GM18517 (cell line): Measurements from ENCODE around the gene MGAT3.
"Not testable (repeated sequence)": the region's sequence is repeated elsewhere in the genome, so short reads cannot be mapped to it uniquely, and the experiment has no call there.

Source experiments
- ATAC-seq: cut with Tn5 transposase; IDR thresholded peaks from one replicate; pipeline ENCODE4 v1.9.1; 2021; ENCODE audit warnings: mild to moderate bottlenecking, moderate library complexity; ENCODE audit not compliant: unreplicated experiment

Gene MGAT3

DNA sequence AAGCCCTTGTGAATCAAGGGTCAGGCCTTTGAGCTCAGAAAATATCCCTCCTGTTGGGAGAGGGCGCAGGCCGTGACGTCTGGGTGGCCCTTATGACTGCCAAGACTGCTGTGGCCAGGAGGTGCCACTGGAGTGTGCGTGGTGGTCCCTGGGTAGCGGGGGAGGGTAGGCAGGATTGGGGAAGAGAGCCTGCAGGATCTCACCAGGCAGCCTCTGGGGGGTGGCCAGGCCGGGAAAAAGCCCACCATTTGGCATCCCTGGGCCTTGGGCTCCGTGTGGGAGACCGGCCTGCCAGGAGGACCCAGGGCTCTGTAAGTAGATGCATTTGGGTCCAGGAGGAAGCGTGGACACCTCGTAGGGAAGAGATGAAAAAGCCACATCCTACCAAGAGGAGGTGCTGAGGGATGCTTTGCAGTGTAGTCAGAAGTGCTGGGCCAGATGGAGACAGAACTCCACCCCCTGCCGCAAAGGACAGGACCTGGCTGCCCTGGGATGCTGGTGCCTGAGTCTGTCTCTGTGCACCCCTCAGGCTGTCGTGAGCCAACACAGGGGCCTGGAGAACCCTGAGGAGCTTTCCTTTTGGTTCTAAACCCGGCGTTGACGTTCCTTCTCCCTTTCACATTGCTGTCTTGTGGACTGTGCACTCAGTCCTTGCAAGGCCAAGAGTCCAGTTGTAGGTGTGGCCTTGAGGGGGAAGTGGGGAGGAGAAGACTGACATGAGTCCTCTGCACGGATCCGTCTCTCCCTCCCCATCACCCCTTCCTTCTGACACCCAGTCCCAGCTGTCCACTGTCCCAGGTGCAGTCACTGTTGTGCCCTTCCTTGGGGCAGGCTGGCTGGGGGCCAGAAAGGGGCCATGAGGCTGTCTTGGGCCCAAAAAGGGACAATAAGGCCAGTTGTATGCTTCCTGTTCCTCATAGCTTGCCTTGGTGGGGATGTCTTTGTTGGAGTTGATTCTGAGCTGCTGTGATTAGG lies 32.6 kb downstream of the MGAT3 start:
- ATAC-seq, result no peak

GRCh38 chr22:39490135-39490798 lies 33.5 kb downstream of the MGAT3 start:
- no peak for ATAC-seq

DNA sequence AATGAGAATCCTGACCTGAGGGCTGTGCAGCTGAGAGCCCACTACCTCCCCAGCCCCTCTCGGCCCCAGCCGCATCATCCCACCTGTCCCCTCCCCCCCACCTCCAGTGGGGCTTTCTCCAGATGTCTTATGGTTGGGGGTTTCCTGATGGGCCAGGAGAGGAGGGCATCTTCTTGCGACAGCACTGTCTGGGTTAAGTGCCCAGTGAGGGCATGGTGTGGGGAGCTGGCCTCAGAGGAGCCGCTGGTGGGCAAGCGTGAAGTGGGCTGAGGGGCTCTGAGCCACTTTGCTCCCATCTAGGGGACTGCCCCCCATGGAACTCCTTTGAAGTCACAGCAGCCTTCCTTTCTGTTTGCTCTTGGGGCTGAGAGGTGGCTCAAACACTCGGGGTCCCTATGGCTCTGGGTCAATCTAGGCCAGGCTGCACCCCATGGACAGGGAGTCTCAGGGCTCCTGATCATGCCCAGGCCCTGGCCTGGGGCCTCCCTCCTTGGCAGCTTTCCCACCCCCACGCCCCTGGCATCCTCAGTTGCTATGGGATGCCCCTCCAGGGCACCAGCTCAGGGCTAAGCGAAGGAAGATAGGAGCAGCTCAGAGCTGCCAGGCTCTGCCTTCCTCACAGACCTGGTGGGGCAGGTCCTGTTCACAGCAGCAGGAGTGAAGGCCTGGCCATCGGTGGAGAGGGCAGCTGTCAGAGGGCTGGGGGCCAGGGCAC lies 34.3 kb downstream of the MGAT3 start:
- ATAC-seq, result no peak

DNA sequence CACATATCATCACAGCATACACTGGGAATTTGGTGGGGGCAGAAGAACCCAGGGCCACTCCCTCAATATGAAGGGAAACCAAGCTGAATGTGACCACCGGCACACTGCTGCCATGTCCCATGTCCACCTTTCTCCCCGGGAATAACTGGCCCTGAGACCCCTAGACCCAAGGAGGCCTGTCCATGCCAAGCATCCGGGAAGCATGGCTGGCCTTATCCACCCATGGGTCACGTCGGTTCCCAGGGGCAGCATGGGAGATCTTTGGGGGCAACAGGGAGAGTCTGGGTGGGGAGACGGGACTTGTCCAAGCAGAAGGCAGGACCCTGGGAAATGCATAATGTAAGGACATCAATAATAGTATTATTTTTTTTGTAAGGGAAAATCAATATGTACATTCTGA lies 34.9 kb downstream of the MGAT3 start:
- ATAC-seq, result no peak

DNA sequence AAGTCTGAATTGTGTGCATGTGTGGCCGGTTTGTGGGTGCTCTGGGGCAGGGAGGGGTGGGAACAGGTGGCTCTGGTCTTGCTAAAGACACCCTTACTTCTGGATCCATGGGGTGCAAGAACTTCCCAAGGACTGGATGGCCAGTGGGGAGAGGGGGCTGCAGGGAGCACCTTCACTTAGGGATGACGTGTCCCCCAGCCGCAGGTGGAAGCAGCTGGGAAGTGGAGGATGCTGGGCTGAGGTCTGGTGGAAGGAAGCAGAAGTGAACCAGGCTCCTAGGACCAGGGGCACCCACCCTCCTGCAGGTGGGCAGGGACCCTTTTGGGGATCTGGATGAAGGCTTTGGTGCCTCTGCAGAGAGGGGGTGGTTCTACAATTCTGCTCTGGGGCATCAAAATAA lies 35.4 kb downstream of the MGAT3 start:
- no peak for ATAC-seq

DNA sequence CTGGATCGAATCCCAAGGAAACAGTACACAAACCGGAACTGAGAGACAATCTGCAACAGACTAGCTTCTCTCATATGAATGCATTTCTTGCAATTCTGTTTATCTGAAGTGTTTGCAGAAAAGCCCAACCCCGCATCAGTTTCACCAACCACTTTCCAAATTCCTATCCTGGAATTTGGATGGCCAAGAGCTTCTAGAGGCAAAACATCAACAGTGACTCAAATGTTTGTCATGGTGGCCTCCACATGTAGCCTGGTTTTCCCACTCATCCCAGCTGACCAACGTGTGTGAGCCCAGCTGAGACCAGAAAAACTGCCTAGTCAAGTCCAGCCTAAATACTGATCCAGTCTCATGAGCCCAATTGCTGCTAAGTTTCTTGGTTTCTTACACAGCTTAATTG lies 36.9 kb downstream of the MGAT3 start:
- ATAC-seq, result no peak

- no peak for ATAC-seq
Measured at GRCh38 chr22:39494471-39495120, 37.8 kb downstream of the MGAT3 start.

DNA sequence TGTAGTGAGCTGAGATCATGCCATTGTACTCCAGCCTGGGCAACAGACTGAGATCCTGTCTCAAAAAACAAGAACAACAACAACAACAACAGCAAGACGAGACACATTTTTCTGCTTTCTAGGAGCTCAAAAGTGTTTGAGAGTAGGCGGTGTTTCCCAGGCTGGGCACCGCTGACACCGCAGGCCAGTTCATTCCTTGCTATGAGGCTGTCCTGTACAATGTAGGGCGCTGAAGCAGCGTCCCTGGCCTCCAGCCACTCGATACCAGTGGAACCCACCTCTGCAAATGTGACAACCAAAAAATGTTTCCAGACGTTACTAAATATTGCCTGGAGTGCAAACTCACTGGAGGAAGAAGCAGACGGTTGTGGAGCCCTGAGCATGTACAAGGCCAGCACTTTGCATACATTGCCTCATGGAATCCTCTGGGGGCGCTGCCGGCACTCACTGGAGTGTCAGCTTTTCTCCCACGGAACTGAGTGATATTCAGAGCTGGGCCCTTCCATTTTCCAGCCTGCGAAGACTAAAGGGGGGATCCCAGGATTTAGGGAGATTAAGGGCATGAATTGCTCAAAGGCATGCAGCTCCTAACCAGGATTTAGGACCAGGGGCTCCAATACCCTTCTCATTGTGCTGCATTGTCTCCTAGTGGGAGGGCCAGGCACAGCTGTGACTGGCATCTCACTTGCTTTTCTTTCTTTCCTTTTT lies 39.5 kb downstream of the MGAT3 start:
- no peak for ATAC-seq

DNA sequence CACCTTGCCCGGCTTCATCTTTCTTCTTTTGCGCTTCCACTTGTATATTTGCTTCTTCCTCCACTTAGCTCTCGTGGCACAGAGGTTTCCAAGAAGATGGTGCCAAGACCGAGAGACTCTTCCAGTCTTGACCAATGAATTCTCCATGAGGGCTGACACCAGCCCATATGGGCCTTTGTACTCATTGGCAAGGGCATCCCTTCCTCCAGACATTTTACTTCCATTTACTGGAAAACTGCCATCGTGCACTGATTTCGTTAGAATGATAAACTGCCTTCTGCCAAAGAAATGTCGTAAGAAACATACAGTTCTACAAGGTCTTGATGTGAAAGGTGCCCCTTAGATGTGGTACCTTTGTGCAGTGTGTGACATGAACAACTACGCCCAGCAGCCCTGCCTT lies 40.6 kb downstream of the MGAT3 start:
- ATAC-seq, result no peak

- no peak for ATAC-seq
Measured at GRCh38 chr22:39498368-39498767, 41.6 kb downstream of the MGAT3 start.

DNA sequence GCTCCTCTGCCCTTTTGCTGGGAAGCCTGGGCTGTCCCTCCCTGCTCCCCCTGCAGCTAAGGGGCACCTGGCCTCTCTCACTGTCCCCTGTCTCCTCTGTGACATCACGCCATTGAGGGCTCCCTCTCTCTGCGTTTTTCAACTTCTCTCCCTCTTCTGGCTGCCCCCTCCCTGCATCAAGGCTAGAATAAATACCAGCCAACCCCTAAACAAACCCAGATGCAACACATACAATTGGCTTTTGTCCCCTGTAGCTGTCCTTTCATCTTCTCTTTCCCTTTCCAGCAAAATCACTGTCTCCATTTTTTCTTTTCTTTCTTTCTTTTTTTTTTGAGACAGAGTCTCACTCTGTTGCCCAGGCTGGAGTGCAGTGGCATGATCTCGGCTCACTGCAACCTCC lies 42.0 kb downstream of the MGAT3 start:
- ATAC-seq, result no peak

GRCh38 chr22:39500101-39500500 lies 43.3 kb downstream of the MGAT3 start:
- no peak for ATAC-seq

- ATAC-seq, result peak; percentile 24
Measured at GRCh38 chr22:39501644-39502108, 44.9 kb downstream of the MGAT3 start.

- peak; percentile 84 for ATAC-seq
Measured at GRCh38 chr22:39502109-39502788, 45.4 kb downstream of the MGAT3 start, which contains the start of gene MIEF1. TSS of gene MIEF1 (plus strand) at chr22:39502290. CDS start at chr22:39511295, 9,005 bp downstream.

DNA sequence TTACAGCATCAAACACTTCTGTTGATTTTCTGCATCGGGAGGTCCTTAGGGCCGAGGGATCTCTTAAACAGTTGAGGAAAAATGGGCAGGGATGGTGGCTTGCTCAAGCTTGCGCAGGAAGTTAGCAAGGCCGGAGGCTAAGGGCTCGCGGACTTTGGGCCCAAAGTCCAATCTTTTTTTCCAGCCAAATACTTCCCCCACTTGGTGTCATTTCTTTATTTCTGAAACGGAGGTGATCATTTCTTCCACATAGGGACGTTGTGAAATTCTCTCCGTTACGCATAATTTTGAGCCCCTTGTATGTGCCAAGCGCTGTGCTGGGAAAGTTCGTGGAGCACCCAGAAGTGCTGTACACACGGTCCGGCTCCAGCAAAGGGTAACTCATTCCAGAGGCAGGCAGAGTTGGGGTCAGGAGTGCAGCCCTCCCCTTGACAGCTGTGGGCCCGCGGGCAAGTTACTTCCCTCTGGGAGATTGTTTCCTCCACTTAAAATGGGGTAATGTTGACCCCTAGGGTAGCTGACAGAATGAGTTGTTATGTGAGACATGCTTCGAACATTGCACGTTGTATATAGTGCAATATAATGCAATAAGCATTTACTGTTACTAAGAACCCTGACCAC lies 46.1 kb downstream of the MGAT3 start:
- ATAC-seq, result no peak

- no peak for ATAC-seq
Measured at GRCh38 chr22:39503630-39504029, 46.8 kb downstream of the MGAT3 start.

DNA sequence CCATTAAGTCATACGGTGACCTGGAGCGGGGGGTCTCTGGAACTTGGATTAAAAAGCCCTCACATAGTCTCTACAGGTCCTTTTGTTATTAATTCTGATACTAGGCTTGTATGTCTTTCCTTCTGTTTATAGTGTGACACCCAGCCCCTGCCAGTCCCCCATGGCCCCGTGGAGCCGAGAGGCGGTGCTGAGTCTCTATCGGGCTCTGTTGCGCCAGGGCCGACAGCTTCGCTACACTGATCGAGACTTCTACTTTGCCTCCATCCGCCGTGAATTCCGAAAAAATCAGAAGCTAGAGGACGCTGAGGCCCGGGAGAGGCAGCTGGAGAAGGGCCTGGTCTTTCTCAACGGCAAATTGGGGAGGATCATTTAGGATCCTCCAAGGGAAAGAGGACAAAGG lies 47.3 kb downstream of the MGAT3 start:
- no peak for ATAC-seq

- not testable (repeated sequence) for ATAC-seq
Measured at GRCh38 chr22:39507021-39507420, 50.2 kb downstream of the MGAT3 start.

- ATAC-seq, result no peak
Measured at GRCh38 chr22:39508393-39508792, 51.6 kb downstream of the MGAT3 start.
